Activated naive CD4-positive, alpha-beta T cell treated with anti-CD3 and anti-CD28 coated beads, Interleukin-2, amount 10 ng/mL, durations not matched to agents 7 days and 5 days (primary cell): ENCODE measurements around the gene SH2D3A.

Experiments used
- CTCF ChIA-PET: fragments of 350-600 bp; sonication (Branson Sonifier 250); formaldehyde crosslinking; loops from one replicate; lab custom pipeline; 2021; ENCODE audit warnings: antibody characterized with exemption; lab: Charles Lee
- DNase-seq: peaks from one replicate; pipeline ENCODE4 v3.0.0-alpha.2; 2020
- H3K27ac Mint-ChIP-seq: one replicate; pipeline ENCODE4 v1.8.0; 2021; ENCODE audit warnings: mild to moderate bottlenecking, moderate library complexity, mixed read lengths
- H3K27me3 Mint-ChIP-seq: one replicate; pipeline ENCODE4 v1.8.0; 2021; ENCODE audit warnings: mild to moderate bottlenecking, mixed read lengths
- H3K36me3 Mint-ChIP-seq: one replicate; pipeline ENCODE4 v1.8.0; 2021; ENCODE audit warnings: mixed read lengths
- H3K4me1 Mint-ChIP-seq: one replicate; pipeline ENCODE4 v1.8.0; 2021; ENCODE audit warnings: mixed read lengths
- H3K4me3 Mint-ChIP-seq: one replicate; pipeline ENCODE4 v1.8.0; 2021; ENCODE audit warnings: mild to moderate bottlenecking, moderate library complexity, mixed read lengths
- H3K9me3 Mint-ChIP-seq: one replicate; pipeline ENCODE4 v1.8.0; 2021; ENCODE audit warnings: mixed read lengths

The SH2D3A gene

DNA sequence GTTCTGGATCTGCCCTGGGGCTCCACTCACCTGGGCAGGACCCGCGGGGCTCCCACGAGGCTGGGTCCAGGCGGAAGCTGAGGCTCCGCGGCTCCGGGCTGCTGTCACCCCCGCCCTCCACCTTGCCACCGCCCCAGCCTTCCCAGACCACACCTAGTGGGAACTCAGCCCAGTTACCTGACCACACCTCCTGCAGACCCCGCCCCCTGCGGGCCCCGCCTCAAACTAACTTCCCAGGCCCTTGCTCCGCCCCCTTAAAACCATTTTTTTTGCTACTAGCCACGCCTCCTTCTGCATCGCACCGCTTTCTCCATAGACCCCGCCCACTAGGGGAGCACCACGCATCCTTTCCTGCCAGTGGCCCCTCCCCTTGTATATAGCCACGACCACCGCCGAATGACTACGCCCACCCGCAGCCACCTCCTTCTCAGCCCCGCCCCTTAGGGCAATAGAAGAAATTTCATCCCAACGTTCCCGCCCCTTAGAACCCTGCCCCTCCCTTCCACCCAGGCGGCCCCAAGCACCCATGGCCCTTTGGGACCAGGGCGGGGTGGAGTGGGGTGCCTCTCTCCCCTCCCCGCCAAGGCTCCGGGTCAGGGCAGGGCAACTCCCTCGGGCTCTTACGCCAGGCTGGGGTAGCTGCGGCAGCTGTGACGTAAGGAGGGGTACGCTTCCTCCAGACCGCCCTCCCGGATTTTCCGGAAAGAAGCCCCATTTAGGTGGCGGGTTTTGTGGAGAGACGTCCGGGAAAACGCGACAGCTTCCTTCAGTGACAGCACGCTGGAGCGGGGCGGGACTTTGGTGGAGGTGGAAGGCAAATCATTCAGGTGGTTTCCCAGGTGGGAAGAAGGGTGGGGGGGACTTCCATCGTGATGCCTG is at the start of gene SH2D3A:
TSS of gene SH2D3A (minus strand) at position 79 of the 879 bp plus-strand sequence. CDS start 3,687 bp downstream, outside the sequence.
- H3K27me3 Mint-ChIP-seq = no peaks in the 10 kb centered on the region
- H3K27ac Mint-ChIP-seq = peak within 1 kb of the TSS; percentile 90
- peaks cover 13% of the 10 kb centered on the region for H3K36me3 Mint-ChIP-seq
- peaks cover 60% of the 10 kb centered on the region for H3K4me1 Mint-ChIP-seq
- no peaks in the 10 kb centered on the region for H3K9me3 Mint-ChIP-seq
- CTCF ChIA-PET = interaction anchor here (1.5 to 2.2 kb wide), 2 partner anchors 96 to 98 kb away, joined by 5 to 13 read pairs; partner anchors contain the start of gene TNFSF14
- DNase-seq = peak; percentile 97
- H3K4me3 Mint-ChIP-seq = peak within 1 kb of the TSS; percentile 86

DNA sequence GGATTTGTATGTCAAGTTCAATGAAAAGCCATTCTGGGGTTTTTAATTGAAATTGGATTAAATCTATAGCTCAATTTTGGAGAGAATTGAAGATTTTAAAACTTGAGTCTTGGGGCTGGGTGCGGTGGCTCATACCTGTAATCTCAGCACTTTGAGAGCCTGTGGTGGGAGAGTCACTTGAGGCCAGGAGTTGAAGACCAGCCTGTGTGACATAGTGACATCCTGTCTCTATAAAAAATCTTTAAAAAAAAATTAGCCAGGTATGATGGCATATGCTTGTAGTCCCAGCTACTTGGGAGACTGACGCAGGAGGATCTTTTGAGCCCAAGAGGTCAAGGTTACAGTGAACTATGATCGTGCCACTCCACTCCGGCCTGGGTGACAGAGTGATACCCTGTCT is 46.4 kb upstream of the SH2D3A start:
- no peak overlapping the region for H3K4me3 Mint-ChIP-seq
- H3K9me3 Mint-ChIP-seq = peaks cover 9% of the 10 kb centered on the region
- H3K36me3 Mint-ChIP-seq = peaks cover 60% of the 10 kb centered on the region
- peaks cover 59% of the 10 kb centered on the region for H3K4me1 Mint-ChIP-seq
- no peak for DNase-seq
- no peaks in the 10 kb centered on the region for H3K27me3 Mint-ChIP-seq
- peak overlapping the region; percentile 80 for H3K27ac Mint-ChIP-seq
- CTCF ChIA-PET = no interaction called here

- peaks cover 8% of the 10 kb centered on the region for H3K9me3 Mint-ChIP-seq
- CTCF ChIA-PET = no interaction called here
- H3K27ac Mint-ChIP-seq = no peak overlapping the region
- H3K4me1 Mint-ChIP-seq = peaks cover 57% of the 10 kb centered on the region
- DNase-seq = no peak
- no peak overlapping the region for H3K4me3 Mint-ChIP-seq
- peaks cover 59% of the 10 kb centered on the region for H3K36me3 Mint-ChIP-seq
- H3K27me3 Mint-ChIP-seq = no peaks in the 10 kb centered on the region
Measured at GRCh38 chr19:6812612-6813011, 45.4 kb upstream of the SH2D3A start.

GRCh38 chr19:6811906-6812305 is 44.7 kb upstream of the SH2D3A start:
- DNase-seq = no peak
- H3K9me3 Mint-ChIP-seq = peaks cover 7% of the 10 kb centered on the region
- peak overlapping the region; percentile 30 for H3K27ac Mint-ChIP-seq
- CTCF ChIA-PET = no interaction called here
- no peak overlapping the region for H3K4me3 Mint-ChIP-seq
- H3K36me3 Mint-ChIP-seq = peaks cover 60% of the 10 kb centered on the region
- no peaks in the 10 kb centered on the region for H3K27me3 Mint-ChIP-seq
- peaks cover 58% of the 10 kb centered on the region for H3K4me1 Mint-ChIP-seq

GRCh38 chr19:6811378-6811777 is 44.1 kb upstream of the SH2D3A start:
- Mint-ChIP-seq H3K4me3 (no peak overlapping the region), H3K27ac (no peak overlapping the region), H3K4me1 (peaks cover 61% of the 10 kb centered on the region), H3K36me3 (peaks cover 62% of the 10 kb centered on the region), H3K9me3 (peaks cover 7% of the 10 kb centered on the region), H3K27me3 (no peaks in the 10 kb centered on the region)
- no peak for DNase-seq
- CTCF ChIA-PET = no interaction called here

DNA sequence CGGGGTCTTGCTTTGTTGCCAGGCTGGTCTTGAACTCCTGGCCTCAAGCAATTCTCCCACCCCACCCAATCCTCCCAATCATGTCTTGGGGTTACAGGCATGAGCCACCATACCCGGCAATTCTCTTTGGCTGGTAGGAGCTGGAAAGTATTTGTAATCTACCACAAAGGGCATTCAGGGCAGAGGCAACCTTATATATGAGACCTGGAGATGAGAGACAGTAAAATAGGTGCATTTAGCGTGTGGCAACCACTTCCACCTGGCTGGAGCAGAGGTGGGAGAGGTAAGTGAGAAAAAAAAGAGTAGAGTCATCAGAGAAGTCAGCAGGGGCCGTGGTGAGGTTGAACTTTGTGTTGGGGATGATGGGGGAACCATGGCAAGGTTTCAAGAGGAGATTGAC is 42.0 kb upstream of the SH2D3A start:
- peaks cover 48% of the 10 kb centered on the region for H3K4me1 Mint-ChIP-seq
- no peak overlapping the region for H3K4me3 Mint-ChIP-seq
- CTCF ChIA-PET = no interaction called here
- H3K27ac Mint-ChIP-seq = no peak overlapping the region
- H3K36me3 Mint-ChIP-seq = peaks cover 56% of the 10 kb centered on the region
- DNase-seq = no peak
- H3K27me3 Mint-ChIP-seq = no peaks in the 10 kb centered on the region
- peaks cover 7% of the 10 kb centered on the region for H3K9me3 Mint-ChIP-seq

DNA sequence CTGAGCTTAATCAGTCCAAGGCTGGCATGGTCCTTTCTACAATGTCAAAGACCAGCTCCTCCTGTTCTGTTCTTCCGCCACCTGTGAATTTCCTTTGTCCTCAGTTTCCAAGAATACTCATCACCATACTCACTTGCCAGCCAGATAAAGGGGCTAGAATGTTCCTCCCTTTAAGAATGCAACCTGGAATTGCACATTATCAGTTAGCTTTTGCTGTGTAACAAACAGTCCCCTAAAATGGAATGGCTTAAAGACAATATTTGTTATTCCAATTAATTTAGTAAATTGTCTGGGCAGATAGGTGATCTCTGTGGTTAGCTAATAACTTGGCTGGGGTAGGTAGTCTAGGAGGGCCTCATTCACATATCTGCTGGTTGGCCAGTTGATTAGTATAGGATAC is 41.3 kb upstream of the SH2D3A start:
- no peaks in the 10 kb centered on the region for H3K27me3 Mint-ChIP-seq
- H3K27ac Mint-ChIP-seq = no peak overlapping the region
- peaks cover 7% of the 10 kb centered on the region for H3K9me3 Mint-ChIP-seq
- H3K4me3 Mint-ChIP-seq = no peak overlapping the region
- H3K4me1 Mint-ChIP-seq = peaks cover 46% of the 10 kb centered on the region
- peaks cover 55% of the 10 kb centered on the region for H3K36me3 Mint-ChIP-seq
- CTCF ChIA-PET = no interaction called here
- no peak for DNase-seq

GRCh38 chr19:6807291-6807690 is 40.1 kb upstream of the SH2D3A start:
- Mint-ChIP-seq H3K9me3 (peaks cover 5% of the 10 kb centered on the region), H3K36me3 (peaks cover 49% of the 10 kb centered on the region), H3K27ac (no peak overlapping the region), H3K4me1 (peaks cover 45% of the 10 kb centered on the region), H3K4me3 (no peak overlapping the region), H3K27me3 (no peaks in the 10 kb centered on the region)
- CTCF ChIA-PET = no interaction called here
- no peak for DNase-seq

GRCh38 chr19:6806488-6806887 is 39.3 kb upstream of the SH2D3A start:
- H3K27ac Mint-ChIP-seq = no peak overlapping the region
- CTCF ChIA-PET = no interaction called here
- no peak for DNase-seq
- no peaks in the 10 kb centered on the region for H3K27me3 Mint-ChIP-seq
- H3K9me3 Mint-ChIP-seq = peaks cover 5% of the 10 kb centered on the region
- H3K4me1 Mint-ChIP-seq = peaks cover 47% of the 10 kb centered on the region
- H3K36me3 Mint-ChIP-seq = peaks cover 41% of the 10 kb centered on the region
- H3K4me3 Mint-ChIP-seq = no peak overlapping the region

DNA sequence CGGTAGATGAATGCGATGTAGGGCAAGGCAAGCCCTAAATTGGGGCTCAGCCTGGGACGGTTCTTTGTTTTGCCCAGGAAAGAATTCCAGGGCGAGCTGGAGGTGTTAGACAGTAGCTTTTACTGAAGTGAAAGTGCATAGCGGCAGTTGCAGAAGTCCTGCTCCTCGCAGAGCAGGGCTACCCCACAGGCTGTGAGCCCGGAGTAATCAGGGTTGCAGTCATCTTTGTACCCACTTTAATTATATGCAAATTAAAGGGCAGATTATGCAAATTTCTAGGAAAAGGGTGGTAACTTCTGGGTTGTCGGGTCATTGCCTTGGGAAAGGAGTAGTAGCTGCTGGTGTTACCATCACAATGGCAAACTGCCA is 35.8 kb upstream of the SH2D3A start:
- CTCF ChIA-PET = interaction anchor here (0.8 to 1.0 kb wide), 2 partner anchors 29 to 64 kb away, joined by 3 read pairs; no protein-coding TSS in a partner anchor
- H3K27me3 Mint-ChIP-seq = no peaks in the 10 kb centered on the region
- H3K27ac Mint-ChIP-seq = peak overlapping the region; percentile 94
- H3K9me3 Mint-ChIP-seq = no peaks in the 10 kb centered on the region
- H3K4me1 Mint-ChIP-seq = peaks cover 60% of the 10 kb centered on the region
- DNase-seq = no peak
- peak overlapping the region; percentile 76 for H3K4me3 Mint-ChIP-seq
- H3K36me3 Mint-ChIP-seq = peaks cover 38% of the 10 kb centered on the region

DNA sequence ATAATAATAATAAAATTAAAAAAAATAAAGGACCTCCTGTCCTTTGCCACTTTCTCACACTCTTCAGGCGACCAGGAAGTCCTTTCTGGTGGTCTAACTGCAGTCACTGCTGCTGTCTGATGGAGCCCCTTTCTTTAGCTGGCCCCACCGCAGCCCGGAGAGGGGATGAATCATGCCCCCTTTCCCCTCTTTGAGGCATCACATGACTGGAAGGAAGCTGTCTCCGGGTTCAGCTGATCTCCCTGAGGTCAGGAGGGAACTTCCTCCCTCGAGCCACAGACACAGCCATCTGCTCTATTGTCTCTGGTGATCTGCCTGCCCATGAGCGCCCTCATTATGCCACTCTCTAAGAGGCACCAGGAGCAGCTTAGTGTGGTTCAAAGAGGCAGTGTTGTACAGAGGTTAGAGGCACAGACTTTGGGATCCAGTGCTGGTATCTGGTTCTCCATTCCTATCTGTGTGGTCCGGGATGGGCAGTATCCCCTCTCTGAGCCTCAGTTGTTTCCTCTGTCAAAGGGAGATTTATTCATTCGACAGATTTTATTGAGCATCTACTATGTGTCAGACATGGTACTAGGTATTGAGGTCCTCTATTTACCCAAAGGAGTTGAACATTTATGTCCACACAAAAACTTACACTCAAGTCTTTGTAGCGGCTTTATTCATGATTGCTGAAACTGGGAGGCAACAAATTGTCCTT is 35.3 kb upstream of the SH2D3A start:
- peak; percentile 68 for DNase-seq
- Mint-ChIP-seq H3K4me1 (peaks cover 64% of the 10 kb centered on the region), H3K36me3 (peaks cover 37% of the 10 kb centered on the region), H3K27ac (peak overlapping the region; percentile 94), H3K9me3 (no peaks in the 10 kb centered on the region), H3K27me3 (no peaks in the 10 kb centered on the region), H3K4me3 (peak overlapping the region; percentile 76)
- CTCF ChIA-PET = interaction anchor here (1.0 kb wide), 2 partner anchors 29 to 33 kb away, joined by 3 read pairs; no protein-coding TSS in a partner anchor

- H3K27me3 Mint-ChIP-seq = no peaks in the 10 kb centered on the region
- peak overlapping the region; percentile 94 for H3K27ac Mint-ChIP-seq
- peak; percentile 89 for DNase-seq
- peak overlapping the region; percentile 76 for H3K4me3 Mint-ChIP-seq
- no peaks in the 10 kb centered on the region for H3K9me3 Mint-ChIP-seq
- H3K4me1 Mint-ChIP-seq = peaks cover 67% of the 10 kb centered on the region
- CTCF ChIA-PET = interaction anchor here (1.0 to 2.0 kb wide), 5 partner anchors 29 to 160 kb away, joined by 3 to 10 read pairs (median 4); partner anchors contain the start of gene VAV1
- peaks cover 35% of the 10 kb centered on the region for H3K36me3 Mint-ChIP-seq
Measured at GRCh38 chr19:6801485-6802086, 34.4 kb upstream of the SH2D3A start.

- H3K4me1 Mint-ChIP-seq = peaks cover 67% of the 10 kb centered on the region
- peak overlapping the region; percentile 94 for H3K27ac Mint-ChIP-seq
- no peaks in the 10 kb centered on the region for H3K9me3 Mint-ChIP-seq
- peak; percentile 29 for DNase-seq
- no peaks in the 10 kb centered on the region for H3K27me3 Mint-ChIP-seq
- CTCF ChIA-PET = interaction anchor here (1.4 to 2.0 kb wide), 4 partner anchors 28 to 160 kb away, joined by 3 to 10 read pairs (median 5); partner anchors contain the start of gene VAV1
- H3K36me3 Mint-ChIP-seq = peaks cover 36% of the 10 kb centered on the region
- H3K4me3 Mint-ChIP-seq = peak overlapping the region; percentile 76
Measured at GRCh38 chr19:6800991-6801484, 33.8 kb upstream of the SH2D3A start.
